ENCODE data around the gene RIIAD1. TPM values are rescaled to one million over a fixed set of nuclear protein-coding genes. Genes with fewer than 3 reads are reported as not detected.

RIIAD1 gene
- total and polyA plus RNA-seq, 2 experiments from 2014 or later = not detected

- Histone ChIP-seq H3K9me3 (ENCODE audit: low read depth) (no peaks in the 10 kb centered on the region), H4K20me1 (ENCODE audit: insufficient read depth, poor library complexity, severe bottlenecking) (no peaks in the 10 kb centered on the region), H3K27ac (no peak overlapping the region), H3K79me2 (no peaks in the 10 kb centered on the region), H3K36me3 (replicated peaks; ENCODE audit: insufficient read depth, low read depth) (no peaks in the 10 kb centered on the region), H3K9me2 (replicated peaks; ENCODE audit: insufficient read depth) (no peaks in the 10 kb centered on the region), H2AFZ (no peak overlapping the region), H3K4me3 (no peak overlapping the region), H3K27me3 (peaks cover 5% of the 10 kb centered on the region), H3K4me1 (ENCODE audit: insufficient read depth) (peaks cover 6% of the 10 kb centered on the region), H3K4me2 (no peak overlapping the region)
- TF ChIP-seq EZH2 (IDR thresholded peaks at IDR 0.05; ENCODE audit: borderline replicate concordance) = no peak
- no peak for TF ChIP-seq CTCF (IDR thresholded peaks at IDR 0.05; ENCODE audit: poor library complexity)
- no peak for TF ChIP-seq EZH2phosphoT487 (IDR thresholded peaks at IDR 0.05; ENCODE audit: low read depth, severe bottlenecking, unreplicated experiment)
- WGBS (ENCODE audit: low lambda C conversion rate, missing lambda C conversion rate) = 89% methylated on average over 17 of the region's 21 CpGs
- DNase-seq (ENCODE audit: low spot score) = no peak
Observed at GRCh38 chr1:151711044-151711800, 10.1 kb upstream of the RIIAD1 start.

- Histone ChIP-seq H3K36me3 (replicated peaks; ENCODE audit: insufficient read depth, low read depth) (no peaks in the 10 kb centered on the region), H3K4me3 (no peak overlapping the region), H3K9me2 (replicated peaks; ENCODE audit: insufficient read depth) (no peaks in the 10 kb centered on the region), H3K27ac (no peak overlapping the region), H3K27me3 (peaks cover 10% of the 10 kb centered on the region), H4K20me1 (ENCODE audit: insufficient read depth, poor library complexity, severe bottlenecking) (no peaks in the 10 kb centered on the region), H3K4me1 (ENCODE audit: insufficient read depth) (peaks cover 13% of the 10 kb centered on the region), H2AFZ (no peak overlapping the region), H3K79me2 (no peaks in the 10 kb centered on the region), H3K4me2 (no peak overlapping the region), H3K9me3 (ENCODE audit: low read depth) (no peaks in the 10 kb centered on the region)
- TF ChIP-seq CTCF (IDR thresholded peaks at IDR 0.05; ENCODE audit: poor library complexity) (no peak), EZH2phosphoT487 (IDR thresholded peaks at IDR 0.05; ENCODE audit: low read depth, severe bottlenecking, unreplicated experiment) (no peak), EZH2 (IDR thresholded peaks at IDR 0.05; ENCODE audit: borderline replicate concordance) (no peak)
- no peak for DNase-seq (ENCODE audit: low spot score)
- 77% methylated on average over 10 of the region's 10 CpGs for WGBS (ENCODE audit: low lambda C conversion rate, missing lambda C conversion rate)
Observed at GRCh38 chr1:151711951-151712350, 9.4 kb upstream of the RIIAD1 start.

- no peak overlapping the region for H3K4me3 ChIP-seq
Observed at GRCh38 chr1:151713044-151713443, 8.3 kb upstream of the RIIAD1 start.

More at GRCh38 chr1:151713044-151713443, 8.3 kb upstream of the RIIAD1 start:
- H3K27me3 ChIP-seq = peaks cover 20% of the 10 kb centered on the region
- H4K20me1 ChIP-seq (ENCODE audit: insufficient read depth, poor library complexity, severe bottlenecking) = no peaks in the 10 kb centered on the region
- H3K27ac ChIP-seq = no peak overlapping the region
- WGBS (ENCODE audit: low lambda C conversion rate, missing lambda C conversion rate) = 66% methylated on average over 2 of the region's 2 CpGs
- no peaks in the 10 kb centered on the region for H3K36me3 ChIP-seq (replicated peaks; ENCODE audit: insufficient read depth, low read depth)
- H2AFZ ChIP-seq = no peak overlapping the region
- TF ChIP-seq EZH2 (IDR thresholded peaks at IDR 0.05; ENCODE audit: borderline replicate concordance) (no peak), CTCF (IDR thresholded peaks at IDR 0.05; ENCODE audit: poor library complexity) (no peak), EZH2phosphoT487 (IDR thresholded peaks at IDR 0.05; ENCODE audit: low read depth, severe bottlenecking, unreplicated experiment) (no peak)
- no peaks in the 10 kb centered on the region for H3K79me2 ChIP-seq
- DNase-seq (ENCODE audit: low spot score) = peak; percentile 80
- H3K4me1 ChIP-seq (ENCODE audit: insufficient read depth) = peaks cover 17% of the 10 kb centered on the region
- H3K9me2 ChIP-seq (replicated peaks; ENCODE audit: insufficient read depth) = no peaks in the 10 kb centered on the region
- no peaks in the 10 kb centered on the region for H3K9me3 ChIP-seq (ENCODE audit: low read depth)
- H3K4me2 ChIP-seq = peak overlapping the region; percentile 49
